AG04450 (cell line): ENCODE results near the gene CGNL1. TPM values are rescaled to one million over a fixed set of nuclear protein-coding genes. Genes with fewer than 3 reads are reported as not detected.

ENCODE experiments used
- CTCF ChIA-PET: fragments of 300-600, 350-600 bp; formaldehyde crosslinking; extraction: SDS; loops from one replicate; lab custom pipeline; 2022; ENCODE audit warnings: antibody characterized with exemption, inconsistent platforms; lab: Charles Lee
- POLR2A ChIA-PET: fragments of 350-600 bp; formaldehyde crosslinking; extraction: SDS; loops from one replicate; lab custom pipeline; 2021; ENCODE audit warnings: antibody characterized with exemption, inconsistent platforms; lab: Yijun Ruan, JAX
- DNase-seq: peaks from one replicate; pipeline ENCODE4 v3.0.0-alpha.2; 2011; ENCODE audit warnings: low read depth, low spot score
- H3K27ac ChIP-seq: one replicate; pipeline ENCODE4 v1.5.1; 2012; ENCODE audit warnings: low read depth, low read length, control low read depth
- H3K27me3 ChIP-seq: one replicate; pipeline ENCODE4 v1.6.0; 2012; ENCODE audit warnings: low read length; ENCODE audit not compliant: control insufficient read depth, insufficient read depth
- H3K4me3 ChIP-seq: 2 replicates; pipeline ENCODE4 v1.5.1; 2011; ENCODE audit warnings: mild to moderate bottlenecking, low read depth, low read length, control low read depth
- H3K9me3 ChIP-seq: 2 replicates; pipeline ENCODE4 v1.5.1; 2012; ENCODE audit warnings: low read length; ENCODE audit not compliant: control insufficient read depth, insufficient read depth
- polyA plus RNA-seq: library from polyadenylated mRNA; depleted of rRNA; stranded (reverse); fragments of >200 nt; gene quantifications from 2 replicates; pipeline ENCODE4 v1.2.3, GENCODE V29; 2011
- TF ChIP-seq, protein P1 (sequence below): IDR thresholded peaks from 2 replicates; pipeline ENCODE4 v1.5.1; 2011; ENCODE audit warnings: low read depth, low read length, control low read depth, inconsistent platforms

Gene CGNL1
- polyA plus RNA-seq, 1 experiment = 0.25 TPM

DNA sequence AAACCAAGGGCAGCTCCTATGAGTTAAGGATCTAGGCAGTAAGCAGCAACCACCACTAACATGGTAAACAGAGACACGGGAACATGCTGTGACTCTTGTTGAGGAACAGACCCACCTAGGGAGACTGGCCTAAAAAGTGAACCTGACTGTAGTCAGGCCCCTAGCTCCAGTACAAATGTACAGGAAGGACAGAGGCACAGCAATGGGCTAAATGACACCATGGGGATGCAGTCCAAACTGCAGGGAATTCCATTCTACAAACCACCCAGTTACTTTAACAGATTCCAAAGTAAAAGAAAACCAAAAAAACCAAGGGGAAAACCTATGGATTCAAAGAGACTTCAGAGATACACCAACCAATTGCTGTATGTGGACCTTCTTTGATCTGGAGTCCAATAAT, 28.2 kb upstream of the CGNL1 start:
- peaks cover 6% of the 10 kb centered on the region for H3K27me3 ChIP-seq
- H3K27ac ChIP-seq = no peak overlapping the region
- TF ChIP-seq, protein P1, sequence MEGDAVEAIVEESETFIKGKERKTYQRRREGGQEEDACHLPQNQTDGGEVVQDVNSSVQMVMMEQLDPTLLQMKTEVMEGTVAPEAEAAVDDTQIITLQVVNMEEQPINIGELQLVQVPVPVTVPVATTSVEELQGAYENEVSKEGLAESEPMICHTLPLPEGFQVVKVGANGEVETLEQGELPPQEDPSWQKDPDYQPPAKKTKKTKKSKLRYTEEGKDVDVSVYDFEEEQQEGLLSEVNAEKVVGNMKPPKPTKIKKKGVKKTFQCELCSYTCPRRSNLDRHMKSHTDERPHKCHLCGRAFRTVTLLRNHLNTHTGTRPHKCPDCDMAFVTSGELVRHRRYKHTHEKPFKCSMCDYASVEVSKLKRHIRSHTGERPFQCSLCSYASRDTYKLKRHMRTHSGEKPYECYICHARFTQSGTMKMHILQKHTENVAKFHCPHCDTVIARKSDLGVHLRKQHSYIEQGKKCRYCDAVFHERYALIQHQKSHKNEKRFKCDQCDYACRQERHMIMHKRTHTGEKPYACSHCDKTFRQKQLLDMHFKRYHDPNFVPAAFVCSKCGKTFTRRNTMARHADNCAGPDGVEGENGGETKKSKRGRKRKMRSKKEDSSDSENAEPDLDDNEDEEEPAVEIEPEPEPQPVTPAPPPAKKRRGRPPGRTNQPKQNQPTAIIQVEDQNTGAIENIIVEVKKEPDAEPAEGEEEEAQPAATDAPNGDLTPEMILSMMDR = no peak
- ChIA-PET POLR2A (no interaction called here), CTCF (interaction anchor here (0.8 to 13.5 kb wide), 3 partner anchors 181 to 195 kb away, joined by 3 to 503 read pairs (median 3); no protein-coding TSS in a partner anchor)
- DNase-seq = no peak
- H3K9me3 ChIP-seq = no peaks in the 10 kb centered on the region
- H3K4me3 ChIP-seq = no peak overlapping the region

- Histone ChIP-seq H3K27ac (no peak overlapping the region), H3K4me3 (no peak overlapping the region), H3K9me3 (no peaks in the 10 kb centered on the region), H3K27me3 (peaks cover 3% of the 10 kb centered on the region)
- TF ChIP-seq, protein P1 = no peak
- ChIA-PET CTCF (interaction anchor here (0.5 to 3.0 kb wide), 4 partner anchors 12 to 190 kb away, joined by 3 to 19 read pairs (median 4); no protein-coding TSS in a partner anchor), POLR2A (no interaction called here)
- no peak for DNase-seq
Measured at GRCh38 chr15:57352535-57353316, 23.6 kb upstream of the CGNL1 start.

DNA sequence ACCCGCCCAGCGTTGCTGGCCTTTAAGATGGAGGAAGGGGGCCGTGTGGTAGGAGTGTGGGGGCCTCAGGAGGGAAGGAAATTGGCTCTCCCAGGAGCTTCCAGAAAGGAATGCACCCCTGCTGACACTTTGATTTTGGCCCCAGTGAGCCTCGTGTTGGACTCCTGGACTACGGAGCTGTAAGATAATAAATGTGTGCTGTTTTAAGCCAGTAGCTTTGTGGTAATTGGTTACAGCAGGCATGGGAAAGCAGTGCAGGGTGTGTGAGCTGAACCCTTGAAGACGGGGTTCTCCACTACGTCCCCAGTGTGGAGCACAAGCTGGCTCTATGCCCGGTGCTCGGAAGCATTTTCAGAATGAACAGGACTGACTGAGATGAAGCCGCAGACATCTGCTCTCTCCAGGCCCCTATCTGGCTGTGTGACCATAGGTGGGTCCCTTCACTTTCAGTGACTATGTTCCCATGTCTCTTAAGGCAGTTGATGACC, 22.9 kb upstream of the CGNL1 start:
- H3K27ac ChIP-seq = no peak overlapping the region
- no peaks in the 10 kb centered on the region for H3K9me3 ChIP-seq
- TF ChIP-seq, protein P1 = no peak
- CTCF ChIA-PET = interaction anchor here (3.0 kb wide), 1 partner anchor 13 kb away, joined by 19 read pairs; no protein-coding TSS in a partner anchor
- no peak overlapping the region for H3K4me3 ChIP-seq
- H3K27me3 ChIP-seq = peaks cover 3% of the 10 kb centered on the region
- no peak for DNase-seq
- POLR2A ChIA-PET = no interaction called here

DNA sequence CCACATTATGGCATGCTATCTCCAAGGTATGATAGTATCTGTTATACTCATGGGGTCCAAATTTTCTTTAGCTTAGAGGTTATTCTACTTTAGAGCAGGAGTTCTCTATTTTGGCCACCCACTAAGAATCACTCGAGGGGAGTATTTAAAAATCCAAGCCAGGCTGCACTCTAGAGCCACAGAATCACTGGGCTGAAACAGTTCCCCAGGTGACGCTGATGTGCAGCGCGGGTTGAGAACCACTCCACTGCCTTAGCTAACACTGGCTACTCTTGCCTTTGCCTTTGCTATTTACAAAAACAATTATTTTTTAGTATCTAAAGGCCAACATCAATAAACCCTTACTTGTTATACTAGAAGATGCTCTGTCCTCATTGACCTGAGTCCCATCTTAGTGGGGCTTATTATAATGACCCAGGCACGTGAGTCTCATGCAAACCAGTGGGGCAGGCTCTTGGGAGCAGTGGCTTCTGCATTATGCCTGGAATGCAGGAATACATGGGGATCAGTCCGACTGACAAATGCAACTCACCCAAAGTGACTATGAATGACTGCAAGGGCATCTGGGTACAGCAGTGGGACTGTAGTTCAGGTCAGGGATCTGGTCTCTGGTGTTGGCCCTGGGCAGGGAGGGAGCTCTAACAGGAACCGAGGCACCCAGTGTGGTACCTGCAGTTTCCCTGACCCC, 21.7 kb upstream of the CGNL1 start:
- no peak for DNase-seq
- Histone ChIP-seq H3K4me3 (no peak overlapping the region), H3K27me3 (peaks cover 3% of the 10 kb centered on the region), H3K27ac (no peak overlapping the region), H3K9me3 (no peaks in the 10 kb centered on the region)
- CTCF ChIA-PET = interaction anchor here (1.3 to 3.8 kb wide), 4 partner anchors 9 to 188 kb away, joined by 4 to 19 read pairs (median 12); no protein-coding TSS in a partner anchor
- POLR2A ChIA-PET = no interaction called here
- TF ChIP-seq, protein P1 = no peak
